Cardiac muscle cell (in vitro differentiated cells and primary cell): ENCODE results near the gene TMC2. TPM values are rescaled to one million over a fixed set of nuclear protein-coding genes. Genes with fewer than 3 reads are reported as not detected.

Experiments used
- DNase-seq, 2 donors: peaks; one replicate each; pipeline versions ENCODE4 v3.0.0 to v3.0.0-alpha.2; 2010 to 2017; ENCODE audit warnings: low read depth in 1 of 2, low spot score in 1 of 2
- H3K27ac ChIP-seq: fragments of 200-600 bp; sonication (generic); 2 replicates; pipeline ENCODE4 v1.5.1; 2016
- H3K27me3 ChIP-seq: fragments of 200-600 bp; sonication (generic); 2 replicates; pipeline ENCODE4 v1.6.0; 2016; ENCODE audit warnings: control low read depth
- H3K36me3 ChIP-seq: fragments of 200-600 bp; sonication (generic); 2 replicates; pipeline ENCODE4 v1.5.1; 2016; ENCODE audit warnings: control low read depth
- H3K4me1 ChIP-seq: fragments of 200-600 bp; sonication (generic); 2 replicates; pipeline ENCODE4 v1.8.1; 2017; ENCODE audit warnings: low read depth, mild to moderate bottlenecking, mixed run types
- H3K4me3 ChIP-seq: fragments of 200-600 bp; sonication (generic); 2 replicates; pipeline ENCODE4 v1.5.1; 2016; ENCODE audit warnings: mild to moderate bottlenecking
- H3K9me3 ChIP-seq: fragments of 200-600 bp; sonication (generic); 2 replicates; pipeline ENCODE4 v1.5.1; 2017; ENCODE audit warnings: low read depth, mild to moderate bottlenecking, control low read depth
- CTCF ChIP-seq: IDR thresholded peaks from 2 replicates; pipeline ENCODE4 v1.5.1; 2012; ENCODE audit warnings: low read depth, mild to moderate bottlenecking, low read length
- polyA plus RNA-seq: library from polyadenylated mRNA; unstranded; fragments of >200 nt; fragmentation: Nextera tagmentation; extraction: Ambion mirVana; gene quantifications from 2 replicates; pipeline ENCODE4 v1.2.1, GENCODE V29; 2016
- total RNA-seq: library from RNA; depleted of rRNA; stranded (reverse); fragments of >200 nt; gene quantifications from 2 replicates; pipeline ENCODE4 v1.2.3, GENCODE V29; 2016

The TMC2 gene
- total and polyA plus RNA-seq, 2 experiments from 2014 or later, result not detected

- Histone ChIP-seq H3K36me3 (no peaks in the 10 kb centered on the region), H3K27me3 (peaks cover 34% of the 10 kb centered on the region), H3K4me1 (no peaks in the 10 kb centered on the region), H3K27ac (no peak overlapping the region), H3K4me3 (no peak overlapping the region), H3K9me3 (no peaks in the 10 kb centered on the region)
- no peak for TF ChIP-seq CTCF
- DNase-seq, result no peak
These were observed 5.6 kb downstream of the TMC2 start for GRCh38 chr20:2541940-2542339.

DNA sequence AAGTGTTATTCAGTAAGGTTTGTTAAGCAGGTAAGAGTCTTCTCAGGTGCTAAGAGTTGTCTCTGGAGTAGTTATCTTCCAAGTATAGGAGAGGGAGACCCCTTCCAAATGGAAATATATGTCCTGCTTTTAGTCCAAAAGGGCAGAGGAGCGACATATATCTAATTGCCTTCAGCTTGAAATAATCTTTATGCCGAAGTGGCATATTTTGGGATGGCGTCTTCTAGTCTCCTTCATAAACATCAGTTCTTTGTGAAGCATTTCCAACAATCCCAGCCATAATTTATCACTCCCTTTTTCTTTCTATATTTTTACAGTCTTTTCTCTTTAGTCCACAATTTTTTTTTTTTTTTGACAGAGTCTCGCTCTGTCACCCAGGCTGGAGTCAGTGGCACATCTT is 6.0 kb downstream of the TMC2 start:
- Histone ChIP-seq H3K27ac (no peak overlapping the region), H3K36me3 (no peaks in the 10 kb centered on the region), H3K4me3 (no peak overlapping the region), H3K4me1 (no peaks in the 10 kb centered on the region), H3K27me3 (peaks cover 38% of the 10 kb centered on the region), H3K9me3 (no peaks in the 10 kb centered on the region)
- no peak for DNase-seq
- no peak for TF ChIP-seq CTCF

DNA sequence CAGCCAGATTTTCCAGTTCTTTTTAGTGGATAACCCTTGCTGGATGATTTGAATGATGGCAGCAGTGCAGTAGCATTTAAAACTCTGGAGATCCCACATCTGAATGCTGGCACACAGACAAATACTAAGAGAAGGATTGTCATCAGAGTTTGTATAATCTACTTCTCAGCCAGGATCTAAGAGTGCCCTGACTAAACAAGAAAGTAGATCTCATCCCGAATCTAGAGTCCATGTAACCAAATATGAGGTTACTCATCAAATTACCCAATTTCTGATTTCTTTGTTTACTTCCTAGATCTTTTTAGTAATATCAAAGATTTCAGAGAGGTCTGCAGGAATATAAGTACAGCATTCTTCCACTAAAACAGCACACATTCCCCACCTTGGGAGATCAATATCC is 7.8 kb downstream of the TMC2 start:
- H3K36me3 ChIP-seq, result no peaks in the 10 kb centered on the region
- no peak for TF ChIP-seq CTCF
- no peaks in the 10 kb centered on the region for H3K4me1 ChIP-seq
- no peak overlapping the region for H3K27ac ChIP-seq
- no peak overlapping the region for H3K4me3 ChIP-seq
- no peaks in the 10 kb centered on the region for H3K9me3 ChIP-seq
- H3K27me3 ChIP-seq, result peaks cover 52% of the 10 kb centered on the region
- no peak for DNase-seq

- Histone ChIP-seq H3K27ac (no peak overlapping the region), H3K4me1 (no peaks in the 10 kb centered on the region), H3K27me3 (peaks cover 66% of the 10 kb centered on the region), H3K4me3 (no peak overlapping the region), H3K36me3 (no peaks in the 10 kb centered on the region), H3K9me3 (no peaks in the 10 kb centered on the region)
- DNase-seq, result no peak
- TF ChIP-seq CTCF, result no peak
These were observed 9.2 kb downstream of the TMC2 start for GRCh38 chr20:2545594-2545993.

- no peak for DNase-seq
- H3K27me3 ChIP-seq, result peaks cover 97% of the 10 kb centered on the region
- no peak for TF ChIP-seq CTCF
- H3K36me3 ChIP-seq, result no peaks in the 10 kb centered on the region
- no peaks in the 10 kb centered on the region for H3K9me3 ChIP-seq
- H3K4me1 ChIP-seq, result no peaks in the 10 kb centered on the region
- H3K27ac ChIP-seq, result no peak overlapping the region
- peak overlapping the region; percentile 15 for H3K4me3 ChIP-seq
These were observed 21.7 kb downstream of the TMC2 start for GRCh38 chr20:2557873-2558580.
